Activated T-cell treated with anti-CD3 and anti-CD28 coated beads, Interleukin-2, amount 50 U/mL, for 72 hours (primary cell): ENCODE measurements around the gene RBBP6. TPM values are rescaled to one million over a fixed set of nuclear protein-coding genes. Genes with fewer than 3 reads are reported as not detected.
"Not testable (repeated sequence)": the region's sequence is repeated elsewhere in the genome, so short reads cannot be mapped to it uniquely, and the experiment has no call there.

ENCODE experiments used
- ATAC-seq, 2 donors: fragments of 150-1000 bp; cut with Tn5 transposase; replicated peaks in 1 of 2; 2 replicates each; pipeline ENCODE4 v1.10.0; 2021; ENCODE audit warnings: moderate library complexity in 2 of 2, mild to moderate bottlenecking in 1 of 2
- DNase-seq, 2 donors: peaks; one replicate each; pipeline ENCODE4 v3.0.0; 2021 to 2022; ENCODE audit warnings: mixed read lengths in 1 of 2
- H3K27ac Mint-ChIP-seq: one replicate; pipeline ENCODE4 v1.8.0; 2022; ENCODE audit warnings: mild to moderate bottlenecking, moderate library complexity, mixed read lengths
- H3K27me3 Mint-ChIP-seq: one replicate; pipeline ENCODE4 v1.8.0; 2022; ENCODE audit warnings: low read depth, mixed read lengths
- H3K36me3 Mint-ChIP-seq, 2 donors: one replicate each; pipeline ENCODE4 v1.8.0; 2022; ENCODE audit warnings: mixed read lengths in 2 of 2, mild to moderate bottlenecking in 1 of 2; ENCODE audit not compliant: insufficient read depth in 2 of 2
- H3K4me1 Mint-ChIP-seq: one replicate; pipeline ENCODE4 v1.8.0; 2022; ENCODE audit warnings: low read depth, mixed read lengths
- H3K4me3 Mint-ChIP-seq, 2 donors: one replicate each; pipeline ENCODE4 v1.8.0; 2022; ENCODE audit warnings: mild to moderate bottlenecking in 2 of 2, mixed read lengths in 2 of 2, moderate library complexity in 2 of 2
- H3K9me3 Mint-ChIP-seq, 2 donors: one replicate each; pipeline ENCODE4 v1.8.0; 2022; ENCODE audit warnings: mixed read lengths in 2 of 2
- total RNA-seq, 2 donors: library from RNA; stranded (reverse); gene quantifications; one replicate each; pipeline ENCODE4 v1.2.3, GENCODE V29; 2022

RBBP6 gene
- total RNA-seq, 2 donors from 2014 or later: 91.3 to 94.1 TPM

DNA sequence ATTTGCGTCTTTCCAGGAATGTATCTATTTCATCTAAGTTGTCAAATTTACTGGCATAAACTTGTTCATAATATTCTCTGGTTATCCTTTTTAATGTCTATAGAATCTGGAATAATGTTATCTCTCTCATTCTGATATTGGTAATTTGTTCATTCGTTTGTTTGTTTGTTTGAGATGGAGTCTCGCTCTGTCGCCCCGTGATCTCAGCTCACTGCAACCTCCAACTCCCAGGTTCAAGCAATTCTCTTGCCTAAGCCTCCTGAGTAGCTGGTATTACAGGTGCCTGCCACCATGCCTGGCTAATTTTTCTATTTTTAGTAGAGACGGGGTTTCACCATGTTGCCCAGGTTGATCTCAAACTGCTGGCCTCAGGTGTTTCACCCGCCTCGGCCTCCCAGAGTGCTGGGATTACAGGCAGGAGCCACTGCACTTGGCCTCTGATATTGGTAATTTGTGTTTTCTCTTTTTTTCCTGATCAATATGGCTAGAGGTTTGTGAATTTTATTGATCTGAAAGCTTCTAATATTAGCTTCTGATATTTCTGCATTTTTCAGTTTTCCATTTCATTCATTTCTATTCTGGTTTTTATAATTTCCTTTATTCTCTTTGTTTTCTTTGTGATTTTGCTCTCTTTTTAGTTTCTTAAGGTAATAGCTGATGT lies 59.5 kb downstream of the RBBP6 start:
- Mint-ChIP-seq H3K9me3 (no peaks in the 10 kb centered on the region), H3K27ac (no peak overlapping the region), H3K27me3 (peaks cover 13% of the 10 kb centered on the region), H3K36me3 (peaks cover 0 to 2% of the 10 kb centered on the region in 2 donors), H3K4me1 (no peaks in the 10 kb centered on the region), H3K4me3 (no peak overlapping the region)
- ATAC-seq (no peak), DNase-seq (no peak)

DNA sequence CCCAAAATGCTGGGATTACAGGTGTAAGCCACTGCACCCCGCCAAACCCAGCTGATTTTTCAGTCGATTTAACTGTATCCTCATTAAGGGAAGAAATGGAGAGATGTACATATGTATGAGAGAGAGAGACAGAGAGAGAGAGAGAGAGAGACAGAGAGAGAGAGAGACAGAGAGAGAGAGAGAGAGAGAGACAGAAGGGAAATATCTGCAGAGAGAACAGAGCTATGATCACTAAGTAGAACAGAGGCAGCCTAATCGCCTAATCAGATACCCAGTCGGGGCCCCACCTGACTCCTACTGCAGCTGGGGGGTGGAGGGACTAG lies 70.0 kb downstream of the RBBP6 start:
- Mint-ChIP-seq H3K27me3 (peaks cover 65% of the 10 kb centered on the region), H3K9me3 (no peaks in the 10 kb centered on the region), H3K4me1 (peaks cover 27% of the 10 kb centered on the region), H3K27ac (no peak overlapping the region), H3K36me3 (no peaks in the 10 kb centered on the region), H3K4me3 (peak overlapping the region; percentile 67 to 70)
- ATAC-seq (no peak), DNase-seq (no peak)

DNA sequence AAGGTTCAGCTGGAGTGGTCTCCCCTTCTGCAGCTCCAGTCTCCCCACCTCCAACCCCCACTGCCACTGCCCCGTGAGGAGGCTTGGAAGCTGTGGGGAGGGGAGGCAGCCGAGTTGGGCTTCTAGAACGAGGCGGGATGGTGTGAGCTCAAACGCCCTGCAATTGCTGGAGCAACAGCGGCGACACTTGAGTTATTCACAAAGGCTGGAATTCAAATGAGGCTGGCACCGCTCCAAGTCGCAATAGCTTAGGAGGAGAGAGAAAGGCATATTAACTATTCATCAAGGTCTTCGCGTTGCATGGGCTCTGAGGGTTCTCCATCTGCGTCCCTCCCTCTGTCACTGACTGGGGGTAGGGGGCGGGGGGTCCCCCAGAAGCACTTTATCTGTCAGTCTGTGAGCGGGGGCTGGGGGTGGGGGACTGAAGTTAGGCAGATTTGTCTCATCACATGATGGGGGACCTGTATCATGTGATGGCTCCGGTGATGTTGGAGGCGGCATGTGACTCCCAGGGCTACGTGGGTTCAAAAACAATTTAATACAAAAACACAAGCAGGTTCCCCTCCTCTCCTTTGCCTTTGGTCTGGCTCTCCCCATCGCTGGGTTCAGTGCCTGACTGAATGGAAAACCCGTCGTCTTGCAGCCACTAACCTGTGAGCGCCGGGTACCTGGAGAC lies 70.5 kb downstream of the RBBP6 start:
- peak; percentile 3 to 9 for DNase-seq
- peak overlapping the region; percentile 67 to 70 for H3K4me3 Mint-ChIP-seq
- ATAC-seq: peak; percentile 23 to 29
- H3K27ac Mint-ChIP-seq: no peak overlapping the region
- H3K36me3 Mint-ChIP-seq: no peaks in the 10 kb centered on the region
- peaks cover 67% of the 10 kb centered on the region for H3K27me3 Mint-ChIP-seq
- peaks cover 27% of the 10 kb centered on the region for H3K4me1 Mint-ChIP-seq
- H3K9me3 Mint-ChIP-seq: no peaks in the 10 kb centered on the region

DNA sequence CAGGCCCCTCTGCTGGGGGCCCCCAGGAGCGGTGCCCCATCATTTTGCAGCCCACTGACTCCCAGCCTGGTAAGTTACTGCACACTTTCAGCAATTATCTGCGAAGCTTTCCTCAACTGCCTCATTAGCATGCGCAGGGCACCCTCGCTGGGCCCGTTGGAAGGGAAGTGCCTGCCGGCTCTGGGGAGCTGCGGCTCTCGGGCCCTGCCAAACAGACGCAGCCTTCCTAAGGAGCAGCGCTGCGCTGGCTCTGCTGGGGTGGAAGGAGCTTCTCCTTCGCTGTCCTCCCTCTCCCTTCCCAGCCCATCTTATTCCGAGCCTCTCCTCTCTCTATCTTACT lies 71.0 kb downstream of the RBBP6 start:
- H3K27ac Mint-ChIP-seq: no peak overlapping the region

DNA sequence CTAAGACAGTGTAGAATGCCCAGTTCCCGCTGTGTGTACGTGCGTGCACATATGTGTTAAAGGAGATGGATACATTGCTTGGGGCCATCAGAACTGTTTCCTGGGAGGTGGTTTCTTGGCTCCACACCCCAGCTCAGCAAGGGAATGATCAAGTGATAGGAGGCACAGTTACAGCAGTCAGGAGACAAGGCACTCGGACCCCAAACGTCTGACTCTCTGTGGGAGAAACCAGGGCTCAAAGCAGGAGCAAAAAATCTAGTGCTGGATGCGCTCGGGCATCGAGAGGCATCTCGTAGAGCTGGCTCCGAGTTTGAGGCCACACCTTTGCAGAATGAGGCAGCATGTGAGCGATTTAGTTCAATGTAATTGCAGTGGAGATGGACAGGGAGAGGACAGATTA lies 71.9 kb downstream of the RBBP6 start:
- no peaks in the 10 kb centered on the region for H3K36me3 Mint-ChIP-seq
- H3K4me1 Mint-ChIP-seq: peaks cover 27% of the 10 kb centered on the region
- DNase-seq (no peak), ATAC-seq (no peak)
- no peaks in the 10 kb centered on the region for H3K9me3 Mint-ChIP-seq
- peaks cover 68% of the 10 kb centered on the region for H3K27me3 Mint-ChIP-seq
- peak overlapping the region in 1 of 2 donors; percentile 70 for H3K4me3 Mint-ChIP-seq
- no peak overlapping the region for H3K27ac Mint-ChIP-seq

More for the DNA sequence above, 71.0 kb downstream of the RBBP6 start:
- H3K4me3 Mint-ChIP-seq: peak overlapping the region; percentile 67 to 70
- peaks cover 27% of the 10 kb centered on the region for H3K4me1 Mint-ChIP-seq
- ATAC-seq (peak; percentile 41 to 47), DNase-seq (peak; percentile 11 to 19)
- H3K27me3 Mint-ChIP-seq: peaks cover 69% of the 10 kb centered on the region
- no peaks in the 10 kb centered on the region for H3K36me3 Mint-ChIP-seq
- H3K9me3 Mint-ChIP-seq: no peaks in the 10 kb centered on the region

DNA sequence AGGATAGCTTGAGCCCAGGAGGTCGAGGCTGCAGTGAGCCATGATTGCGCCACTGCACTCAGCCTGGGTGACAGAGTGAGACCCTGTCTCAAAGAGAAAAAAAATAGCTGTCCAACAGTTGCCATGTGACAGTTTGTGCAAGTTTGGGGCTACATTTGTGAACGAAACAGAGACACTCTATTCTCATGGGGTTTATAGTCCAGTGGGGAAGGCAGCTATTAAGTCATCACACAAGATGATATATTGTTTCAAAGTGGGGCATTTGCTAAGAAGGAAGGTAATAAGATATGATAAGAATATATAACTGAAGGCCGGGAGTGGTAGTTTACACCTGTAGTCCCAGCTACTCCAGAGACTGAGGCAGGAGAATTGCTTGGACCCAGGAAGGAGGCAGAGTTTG lies 73.3 kb downstream of the RBBP6 start:
- ATAC-seq (no peak), DNase-seq (no peak)
- Mint-ChIP-seq H3K36me3 (no peaks in the 10 kb centered on the region), H3K27ac (no peak overlapping the region), H3K4me1 (peaks cover 27% of the 10 kb centered on the region), H3K27me3 (peaks cover 63% of the 10 kb centered on the region), H3K9me3 (no peaks in the 10 kb centered on the region), H3K4me3 (no peak overlapping the region)

DNA sequence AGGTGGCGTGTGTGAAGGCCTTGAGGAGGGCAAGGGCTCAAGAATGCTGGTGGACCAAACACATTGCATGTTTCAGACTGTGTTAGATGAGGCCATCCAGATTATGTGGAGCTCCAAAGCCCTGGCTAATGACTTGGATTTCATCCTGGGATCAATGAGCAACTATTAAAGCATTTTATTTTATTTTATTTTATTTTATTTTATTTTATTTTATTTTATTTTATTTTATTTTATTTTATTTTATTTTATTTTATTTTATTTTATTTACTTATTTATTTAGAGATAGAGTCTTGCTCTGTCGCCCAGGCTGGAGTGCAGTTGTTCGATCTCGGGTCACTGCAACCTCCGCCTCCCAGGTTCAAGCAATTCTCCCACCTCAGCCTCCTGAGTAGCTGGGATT lies 73.9 kb downstream of the RBBP6 start:
- H3K9me3 Mint-ChIP-seq, H3K4me3 Mint-ChIP-seq, DNase-seq, ATAC-seq, H3K27ac Mint-ChIP-seq, H3K36me3 Mint-ChIP-seq: not testable (repeated sequence)
- Mint-ChIP-seq H3K4me1 (peaks cover 27% of the 10 kb centered on the region), H3K27me3 (peaks cover 57% of the 10 kb centered on the region)

DNA sequence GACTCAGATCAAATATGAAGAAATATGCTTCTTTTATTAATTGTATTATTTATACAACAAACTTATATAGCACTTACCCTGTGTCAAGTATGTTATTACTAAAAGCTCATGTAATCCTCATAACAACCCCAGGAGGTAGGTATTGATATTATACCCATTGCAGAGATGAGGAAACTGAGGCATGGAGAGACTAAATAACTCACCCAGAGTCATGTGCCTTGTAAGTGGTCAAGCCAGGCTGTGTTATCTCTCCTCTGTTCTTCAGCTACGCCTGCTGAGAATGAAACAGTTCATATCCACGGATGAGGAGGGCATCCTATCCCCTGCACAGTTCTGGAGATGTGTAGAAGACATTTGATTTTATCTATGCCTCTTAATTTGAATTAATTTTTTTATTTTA lies 78.1 kb downstream of the RBBP6 start:
- Mint-ChIP-seq H3K9me3 (no peaks in the 10 kb centered on the region), H3K36me3 (no peaks in the 10 kb centered on the region), H3K27me3 (peaks cover 32% of the 10 kb centered on the region), H3K4me3 (no peak overlapping the region), H3K27ac (no peak overlapping the region), H3K4me1 (no peaks in the 10 kb centered on the region)
- no peak for DNase-seq
- ATAC-seq: no peak

Other genes with a start within 250 kb of the RBBP6 start
- gene TNRC6A, start 190.1 kb downstream of the RBBP6 start, total RNA-seq: 10 to 100 TPM; 37.4 to 39.7 TPM